C4-2B (cell line): ENCODE measurements around the gene HSPG2.

Experiments used
- CTCF ChIP-seq: fragments of 450-650 bp; conservative IDR thresholded peaks from 2 replicates; pipeline ENCODE4 v1.5.1; 2017; ENCODE audit warnings: mild to moderate bottlenecking
- ZFX ChIP-seq: fragments of 450-650 bp; IDR thresholded peaks from 2 replicates; pipeline ENCODE4 v1.6.1; 2017

- no peak for TF ChIP-seq CTCF
- no peak for TF ChIP-seq ZFX
These were observed 69.6 kb downstream of the HSPG2 start for GRCh38 chr1:21867451-21867996.
